Chondrocyte (in vitro differentiated cells): Measurements from ENCODE around the gene NUP85. TPM values are rescaled to one million over a fixed set of nuclear protein-coding genes. Genes with fewer than 3 reads are reported as not detected.

Experiments
- DNase-seq: peaks from one replicate; pipeline ENCODE4 v3.0.0; 2021; ENCODE audit warnings: mixed read lengths, low spot score
- H3K27ac Mint-ChIP-seq: one replicate; pipeline ENCODE4 v1.8.0; 2021; ENCODE audit warnings: mild to moderate bottlenecking, moderate library complexity, mixed read lengths; ENCODE audit not compliant: unreplicated experiment
- H3K27me3 Mint-ChIP-seq: 2 replicates; pipeline ENCODE4 v1.8.0; 2021; ENCODE audit warnings: low read depth, mixed read lengths
- H3K36me3 Mint-ChIP-seq: 2 replicates; pipeline ENCODE4 v1.8.0; 2021; ENCODE audit warnings: low read depth, mixed read lengths
- H3K4me1 Mint-ChIP-seq: 2 replicates; pipeline ENCODE4 v1.8.0; 2021; ENCODE audit warnings: low read depth, mild to moderate bottlenecking, mixed read lengths
- H3K4me3 Mint-ChIP-seq: one replicate; pipeline ENCODE4 v1.8.0; 2021; ENCODE audit warnings: mild to moderate bottlenecking, moderate library complexity, mixed read lengths; ENCODE audit not compliant: unreplicated experiment
- H3K9me3 Mint-ChIP-seq: 2 replicates; pipeline ENCODE4 v1.8.0; 2021; ENCODE audit warnings: low read depth, mixed read lengths
- total RNA-seq: library from RNA; stranded (reverse); gene quantifications from 3 replicates; pipeline ENCODE4 v1.2.1, GENCODE V29; 2021
- TF ChIP-seq, protein P1 (sequence below): fragments of 200-600 bp; sonication (generic); IDR thresholded peaks from 2 replicates; pipeline ENCODE4 v1.5.0; 2021; ENCODE audit warnings: antibody characterized with exemption, mild to moderate bottlenecking, moderate library complexity

NUP85 gene
- total RNA-seq, 1 donor from 2014 or later, result 41.3 TPM

GRCh38 chr17:75168998-75169397 is 36.5 kb upstream of the NUP85 start:
- H3K4me3 Mint-ChIP-seq, result no peak overlapping the region
- no peak overlapping the region for H3K27ac Mint-ChIP-seq
- no peaks in the 10 kb centered on the region for H3K9me3 Mint-ChIP-seq
- no peaks in the 10 kb centered on the region for H3K4me1 Mint-ChIP-seq
- H3K36me3 Mint-ChIP-seq, result peaks cover 19% of the 10 kb centered on the region
- no peak for DNase-seq
- no peaks in the 10 kb centered on the region for H3K27me3 Mint-ChIP-seq
- TF ChIP-seq, protein P1, sequence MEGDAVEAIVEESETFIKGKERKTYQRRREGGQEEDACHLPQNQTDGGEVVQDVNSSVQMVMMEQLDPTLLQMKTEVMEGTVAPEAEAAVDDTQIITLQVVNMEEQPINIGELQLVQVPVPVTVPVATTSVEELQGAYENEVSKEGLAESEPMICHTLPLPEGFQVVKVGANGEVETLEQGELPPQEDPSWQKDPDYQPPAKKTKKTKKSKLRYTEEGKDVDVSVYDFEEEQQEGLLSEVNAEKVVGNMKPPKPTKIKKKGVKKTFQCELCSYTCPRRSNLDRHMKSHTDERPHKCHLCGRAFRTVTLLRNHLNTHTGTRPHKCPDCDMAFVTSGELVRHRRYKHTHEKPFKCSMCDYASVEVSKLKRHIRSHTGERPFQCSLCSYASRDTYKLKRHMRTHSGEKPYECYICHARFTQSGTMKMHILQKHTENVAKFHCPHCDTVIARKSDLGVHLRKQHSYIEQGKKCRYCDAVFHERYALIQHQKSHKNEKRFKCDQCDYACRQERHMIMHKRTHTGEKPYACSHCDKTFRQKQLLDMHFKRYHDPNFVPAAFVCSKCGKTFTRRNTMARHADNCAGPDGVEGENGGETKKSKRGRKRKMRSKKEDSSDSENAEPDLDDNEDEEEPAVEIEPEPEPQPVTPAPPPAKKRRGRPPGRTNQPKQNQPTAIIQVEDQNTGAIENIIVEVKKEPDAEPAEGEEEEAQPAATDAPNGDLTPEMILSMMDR, result no peak

- DNase-seq, result peak; percentile 13
- H3K4me3 Mint-ChIP-seq, result no peak overlapping the region
- peaks cover 22% of the 10 kb centered on the region for H3K36me3 Mint-ChIP-seq
- H3K9me3 Mint-ChIP-seq, result no peaks in the 10 kb centered on the region
- no peaks in the 10 kb centered on the region for H3K4me1 Mint-ChIP-seq
- no peak overlapping the region for H3K27ac Mint-ChIP-seq
- no peaks in the 10 kb centered on the region for H3K27me3 Mint-ChIP-seq
- TF ChIP-seq, protein P1, result no peak
These were observed 32.0 kb upstream of the NUP85 start for GRCh38 chr17:75173526-75173925.

DNA sequence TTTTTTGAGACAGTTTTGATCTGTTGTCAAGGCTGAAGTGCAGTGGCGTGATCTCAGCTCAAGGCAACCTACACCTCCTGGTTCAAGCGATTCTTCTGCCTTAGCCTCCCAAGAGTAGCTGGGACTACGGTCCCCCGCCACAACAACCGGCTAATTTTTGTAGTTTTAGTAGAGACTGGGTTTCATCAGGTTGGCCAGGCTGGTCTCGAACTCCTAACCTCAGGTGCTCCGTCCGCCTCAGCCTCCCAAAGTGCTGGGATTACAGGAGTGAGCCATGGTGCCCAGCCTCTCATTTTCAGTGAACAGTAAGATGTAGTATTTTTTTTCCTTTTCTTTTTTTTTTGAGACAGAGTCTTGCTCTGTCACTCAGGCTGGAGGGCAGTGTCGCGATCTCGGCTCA is 30.5 kb upstream of the NUP85 start:
- DNase-seq, result no peak
- no peak overlapping the region for H3K4me3 Mint-ChIP-seq
- TF ChIP-seq, protein P1, result no peak
- peaks cover 4% of the 10 kb centered on the region for H3K4me1 Mint-ChIP-seq
- H3K27ac Mint-ChIP-seq, result no peak overlapping the region
- no peaks in the 10 kb centered on the region for H3K9me3 Mint-ChIP-seq
- peaks cover 24% of the 10 kb centered on the region for H3K36me3 Mint-ChIP-seq
- H3K27me3 Mint-ChIP-seq, result no peaks in the 10 kb centered on the region

DNA sequence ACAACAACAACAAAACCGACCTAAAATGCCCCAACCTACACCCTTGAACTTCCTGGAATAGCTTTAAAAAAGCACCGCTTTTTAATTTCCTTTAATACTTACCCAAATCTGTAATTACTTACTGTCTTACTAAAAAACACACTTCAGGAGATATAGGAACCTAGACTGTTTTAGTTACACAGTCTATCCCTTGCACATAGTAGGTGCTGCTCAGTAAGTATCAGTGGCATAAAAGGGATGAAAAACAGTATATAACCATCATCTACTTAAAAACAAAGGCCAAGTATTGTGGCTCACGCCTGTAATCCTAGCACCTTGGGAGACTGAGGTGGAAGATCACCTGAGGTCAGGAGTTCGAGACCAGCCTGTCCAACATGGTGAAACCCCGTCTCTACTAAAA is 28.9 kb upstream of the NUP85 start:
- no peaks in the 10 kb centered on the region for H3K27me3 Mint-ChIP-seq
- TF ChIP-seq, protein P1, result no peak
- peaks cover 19% of the 10 kb centered on the region for H3K4me1 Mint-ChIP-seq
- peaks cover 24% of the 10 kb centered on the region for H3K36me3 Mint-ChIP-seq
- DNase-seq, result no peak
- H3K9me3 Mint-ChIP-seq, result no peaks in the 10 kb centered on the region
- H3K27ac Mint-ChIP-seq, result no peak overlapping the region
- no peak overlapping the region for H3K4me3 Mint-ChIP-seq

DNA sequence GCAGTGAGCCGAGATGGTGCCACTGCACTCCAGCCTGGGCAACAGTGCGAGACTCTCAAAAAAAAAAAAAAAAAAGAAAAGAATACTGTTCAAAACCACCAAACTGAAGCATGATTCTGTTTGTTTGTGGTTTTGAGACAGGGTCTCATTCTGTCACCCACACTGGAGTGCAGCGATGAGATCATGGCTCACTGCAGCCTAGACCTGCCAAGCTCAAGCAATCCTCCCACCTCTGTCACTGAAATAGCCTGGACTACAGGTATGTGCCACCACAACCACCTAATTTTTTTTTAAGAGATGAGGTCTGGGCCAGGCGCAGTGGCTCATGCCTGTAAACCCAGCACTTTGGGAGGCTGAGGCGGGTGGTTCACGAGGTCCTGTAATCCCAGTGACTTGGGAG is 27.0 kb upstream of the NUP85 start:
- TF ChIP-seq, protein P1, result no peak
- no peaks in the 10 kb centered on the region for H3K27me3 Mint-ChIP-seq
- H3K27ac Mint-ChIP-seq, result no peak overlapping the region
- peaks cover 18% of the 10 kb centered on the region for H3K36me3 Mint-ChIP-seq
- H3K4me1 Mint-ChIP-seq, result peaks cover 24% of the 10 kb centered on the region
- H3K9me3 Mint-ChIP-seq, result no peaks in the 10 kb centered on the region
- peak; percentile 32 for DNase-seq
- no peak overlapping the region for H3K4me3 Mint-ChIP-seq
